ENCODE data around the gene NHLRC2.

Gene NHLRC2

DNA sequence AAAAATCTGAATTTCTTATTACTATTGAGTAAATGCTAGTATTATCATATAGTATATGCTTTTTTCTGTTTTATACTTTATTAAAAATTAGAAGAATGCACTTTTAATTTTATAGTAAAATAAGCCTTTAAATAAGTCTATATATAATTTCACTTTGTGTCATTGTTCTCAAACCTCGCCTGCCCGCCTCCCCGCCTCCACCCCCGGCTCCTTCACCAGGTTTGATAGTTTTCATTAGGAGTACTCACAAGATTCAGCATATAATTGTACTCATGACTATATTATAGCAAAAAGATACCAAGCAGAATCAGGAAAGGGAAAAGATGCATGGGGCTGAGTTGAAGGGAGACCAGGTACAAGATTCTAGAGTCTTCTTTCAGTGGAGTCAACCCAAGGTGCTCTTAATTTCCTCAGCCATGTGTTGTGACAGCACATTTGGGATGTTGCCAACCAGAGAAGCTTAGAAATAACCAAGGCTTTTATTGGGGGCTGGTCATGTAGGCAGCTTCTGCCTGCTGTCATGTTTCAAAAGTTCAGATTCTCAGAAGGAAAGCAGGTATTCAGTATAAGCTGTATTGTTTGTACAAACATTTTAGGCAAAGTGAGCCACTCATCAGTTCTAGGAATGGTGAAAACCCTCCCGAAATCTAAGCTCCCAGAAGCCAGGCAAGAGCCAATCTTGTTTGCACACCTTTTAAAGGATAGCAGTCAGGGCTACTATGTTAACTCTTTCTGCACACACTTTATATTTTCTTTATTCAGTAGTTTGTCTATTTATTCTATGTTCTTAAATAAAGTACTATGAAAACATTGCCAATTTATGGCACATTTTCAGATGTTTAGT, 12.3 kb downstream of the NHLRC2 start:
- DNase-seq = no peak

DNA sequence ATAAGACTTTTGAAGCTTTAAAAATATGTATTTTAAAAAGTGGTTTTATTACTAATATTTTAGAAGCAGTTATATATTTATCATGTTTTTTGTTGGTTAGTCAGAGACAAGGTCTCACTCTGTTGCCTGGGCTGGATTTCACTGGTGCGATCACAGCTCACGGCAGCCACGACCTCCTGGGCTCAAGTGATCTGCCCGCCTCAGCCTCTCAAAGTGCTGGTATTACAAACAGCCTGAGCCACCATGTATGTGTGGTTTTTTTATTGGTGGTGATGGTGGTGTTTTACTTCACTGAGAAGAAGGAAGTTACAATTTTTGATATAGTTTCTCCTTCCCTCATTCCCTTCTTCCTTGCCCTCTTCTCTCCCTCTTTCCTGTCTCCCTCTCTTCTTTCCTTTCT, 13.4 kb downstream of the NHLRC2 start:
- DNase-seq = no peak

DNA sequence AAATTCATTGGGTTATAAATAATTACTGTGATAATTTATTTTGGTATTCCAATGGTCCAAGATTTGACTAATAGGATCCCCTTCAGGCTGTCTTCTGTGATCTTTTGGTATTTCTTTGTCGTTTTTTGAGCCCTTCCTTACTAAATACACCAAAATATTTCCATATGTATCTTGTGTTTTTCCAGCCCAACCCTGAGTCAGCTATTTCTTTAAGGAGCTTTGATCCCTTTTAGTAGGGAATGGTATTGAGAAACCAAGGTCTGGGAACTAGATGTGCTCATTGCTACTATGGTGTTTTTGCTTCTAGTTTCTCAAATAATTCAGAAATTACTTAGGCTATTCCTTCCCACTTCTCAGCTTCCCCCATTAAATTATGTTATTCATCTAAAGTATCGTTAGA, 15.3 kb downstream of the NHLRC2 start:
- no peak for DNase-seq

DNA sequence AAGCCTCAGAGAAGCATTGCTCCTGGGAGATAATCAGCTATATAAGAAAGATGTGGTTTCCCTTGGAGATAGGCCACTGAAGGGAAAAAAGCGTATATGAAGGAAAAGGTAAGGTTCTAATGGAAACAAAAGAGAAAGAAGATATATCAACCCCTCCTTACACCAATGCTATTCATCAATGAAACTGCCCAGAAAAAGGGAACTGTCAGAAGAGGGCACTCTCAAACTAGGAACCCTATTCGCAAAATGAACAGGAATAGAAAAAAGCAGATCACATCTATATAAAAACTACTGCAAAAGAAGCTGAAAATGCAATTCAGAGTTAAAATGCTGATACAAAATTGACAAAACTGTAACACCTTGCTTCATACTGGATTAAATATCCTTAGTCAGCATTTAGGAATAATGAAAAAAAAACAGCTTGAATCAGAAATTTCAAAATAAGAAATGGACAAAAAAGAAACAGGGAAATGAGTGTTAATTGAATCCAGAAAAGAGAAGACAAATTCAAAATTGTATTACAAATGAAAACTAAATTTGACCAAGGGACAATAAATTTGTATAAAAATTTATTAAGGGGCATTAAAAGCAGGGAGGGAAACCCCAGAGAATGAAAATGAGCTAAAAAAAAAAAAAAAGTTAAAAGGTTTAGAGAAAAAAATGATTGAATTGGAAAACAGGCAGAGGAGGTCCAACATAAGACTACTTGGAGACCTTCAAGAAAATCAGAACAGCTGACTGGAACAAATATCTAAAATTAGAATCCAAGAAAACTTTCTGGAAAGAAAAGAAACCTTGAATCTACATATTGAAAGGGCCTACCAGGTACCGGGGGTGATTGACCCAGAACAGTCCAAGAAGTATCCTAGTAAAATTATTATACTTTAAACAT, 17.9 kb downstream of the NHLRC2 start:
- no peak for DNase-seq

DNA sequence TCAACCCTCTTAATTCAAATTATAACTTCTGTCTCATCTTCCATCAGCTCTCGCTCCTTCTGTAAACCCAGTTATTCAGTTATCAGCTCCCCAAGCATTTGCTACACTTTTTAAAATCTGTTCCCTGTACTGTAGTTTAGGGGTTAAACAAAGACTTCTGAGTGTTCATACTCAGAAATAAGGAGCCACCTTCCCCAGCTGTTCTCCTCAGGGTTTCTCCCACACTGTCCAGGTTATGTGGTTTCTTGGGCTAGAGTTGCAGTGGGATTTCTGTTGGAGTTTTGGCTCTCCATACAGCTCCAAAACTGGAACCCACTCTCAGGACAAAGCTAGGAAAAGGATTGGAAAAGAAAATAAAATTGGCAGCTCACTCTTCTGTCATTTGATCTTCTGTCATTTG, 20.8 kb downstream of the NHLRC2 start:
- DNase-seq = no peak

DNA sequence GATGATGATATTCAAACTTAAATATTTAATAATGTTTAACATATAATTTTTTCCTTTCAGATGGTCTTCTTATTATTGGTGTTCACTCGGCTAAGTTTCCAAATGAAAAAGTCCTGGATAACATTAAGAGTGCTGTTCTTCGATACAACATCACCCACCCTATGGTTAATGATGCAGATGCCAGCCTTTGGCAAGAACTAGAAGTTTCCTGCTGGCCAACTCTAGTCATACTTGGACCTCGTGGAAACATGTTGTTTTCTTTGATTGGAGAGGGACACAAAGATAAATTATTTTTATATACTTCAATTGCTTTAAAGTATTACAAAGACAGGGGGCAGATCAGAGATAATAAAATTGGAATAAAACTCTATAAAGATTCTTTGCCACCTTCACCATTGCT, 22.0 kb downstream of the NHLRC2 start:
- no peak for DNase-seq

DNA sequence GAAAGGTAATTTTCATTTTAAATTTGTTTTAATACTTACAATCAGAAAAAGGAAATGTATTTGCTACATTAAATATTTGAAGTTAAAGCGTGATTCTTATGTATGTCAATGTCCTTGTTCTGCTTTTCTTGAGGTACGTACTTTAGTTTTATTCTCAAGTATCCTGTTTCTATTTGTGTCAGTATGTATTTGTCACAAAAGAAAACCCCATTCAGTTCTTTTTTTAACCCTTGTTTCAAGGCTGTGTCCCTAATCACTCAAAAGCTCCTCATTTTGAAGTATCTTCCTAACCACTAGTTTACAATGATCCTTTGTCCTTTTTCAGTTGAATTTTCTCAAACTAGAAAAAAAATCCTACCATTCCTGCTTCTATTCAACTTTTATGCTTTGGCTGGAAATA, 25.2 kb downstream of the NHLRC2 start:
- no peak for DNase-seq

DNA sequence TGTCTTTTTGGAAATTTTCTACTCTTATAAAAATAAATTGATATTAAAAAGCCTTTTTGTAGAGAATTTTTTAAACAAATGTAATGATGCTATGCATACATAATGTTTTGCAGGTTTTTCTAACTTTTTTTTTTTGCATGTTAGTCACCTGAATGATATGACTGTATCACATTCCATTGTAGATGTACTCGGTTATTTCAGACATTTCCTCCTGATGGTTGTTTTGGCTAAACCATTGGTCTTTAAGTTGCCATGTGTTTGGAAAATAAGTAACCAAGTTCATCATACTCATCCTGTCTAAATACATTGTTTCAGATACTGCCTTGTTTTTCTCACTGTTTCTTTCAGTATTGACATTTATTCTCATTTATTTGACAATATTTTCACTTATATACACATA, 25.8 kb downstream of the NHLRC2 start:
- DNase-seq = no peak

DNA sequence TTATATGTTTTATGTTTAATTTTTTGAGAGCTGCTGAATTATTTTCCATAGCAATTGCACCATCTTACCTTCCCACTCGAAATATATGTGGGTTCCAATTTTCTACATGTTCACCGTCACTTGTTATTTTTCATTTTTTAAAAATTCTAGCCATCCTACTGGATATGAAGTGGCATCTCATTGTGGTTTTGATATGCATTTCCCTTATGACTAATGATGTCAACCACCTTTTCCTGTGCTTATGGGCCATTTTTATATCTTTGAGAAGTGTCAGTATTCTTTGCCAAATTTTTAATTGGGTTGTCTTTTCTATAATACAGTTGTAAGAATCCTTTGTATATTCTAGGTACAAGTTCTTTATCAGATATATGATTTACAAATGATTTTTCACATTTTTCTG, 27.8 kb downstream of the NHLRC2 start:
- no peak for DNase-seq

DNA sequence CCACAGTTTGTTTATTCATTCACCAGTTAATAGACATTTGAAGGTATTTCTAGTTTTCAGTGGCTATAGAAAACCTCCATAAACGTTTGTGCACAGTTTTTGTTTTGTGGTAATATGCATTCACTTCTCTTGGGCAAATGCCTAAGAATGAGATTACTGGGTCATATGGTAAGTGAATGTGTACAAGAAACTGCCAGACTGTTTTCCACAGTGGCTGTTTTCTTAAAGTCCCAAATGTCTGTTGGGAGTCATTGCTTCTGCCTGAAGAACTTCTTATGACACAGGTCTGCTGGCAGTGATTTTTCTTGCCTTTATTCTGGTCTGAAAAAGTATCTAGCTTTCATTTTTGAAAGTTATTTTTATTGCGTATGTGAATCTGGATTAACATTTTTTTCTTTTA, 35.5 kb downstream of the NHLRC2 start:
- no peak for DNase-seq

DNA sequence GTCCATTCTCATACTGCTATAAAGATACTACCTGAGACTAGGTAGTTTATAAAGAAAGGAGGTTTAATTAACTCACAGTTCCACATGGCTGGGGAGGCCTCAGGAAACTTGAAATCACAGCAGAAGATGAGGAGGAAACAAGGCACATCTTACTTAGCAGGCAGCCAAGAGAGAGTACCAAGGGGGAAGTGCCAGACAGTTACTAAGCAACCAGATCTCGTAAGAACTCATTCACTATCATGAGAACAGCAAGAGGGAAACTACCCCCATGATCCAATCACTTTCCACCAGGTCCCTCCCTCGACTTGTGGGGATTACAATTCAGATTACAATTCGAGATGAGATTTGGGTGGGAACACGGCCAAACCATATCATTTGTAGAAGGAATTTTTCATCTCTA, 36.3 kb downstream of the NHLRC2 start:
- no peak for DNase-seq

DNA sequence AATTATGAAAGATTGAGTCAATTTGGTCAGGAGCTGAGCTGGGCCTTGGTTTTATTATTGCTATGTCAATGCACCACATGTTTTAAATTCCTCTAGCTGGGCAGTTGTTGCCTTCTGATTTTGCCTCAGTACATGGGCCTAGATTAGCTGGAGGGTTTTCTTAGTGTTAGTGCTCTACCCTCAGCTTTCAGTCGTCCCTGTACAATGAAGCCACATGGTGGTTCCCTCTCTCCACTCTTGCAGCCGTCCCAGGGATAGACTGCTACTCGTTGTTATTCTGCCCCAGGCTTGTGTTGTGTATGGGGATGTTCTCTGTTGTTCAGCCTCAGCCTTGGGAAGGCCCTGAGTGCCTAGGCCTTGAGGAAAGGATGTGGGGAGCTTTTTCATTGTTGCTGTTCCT, 37.0 kb downstream of the NHLRC2 start:
- no peak for DNase-seq

DNA sequence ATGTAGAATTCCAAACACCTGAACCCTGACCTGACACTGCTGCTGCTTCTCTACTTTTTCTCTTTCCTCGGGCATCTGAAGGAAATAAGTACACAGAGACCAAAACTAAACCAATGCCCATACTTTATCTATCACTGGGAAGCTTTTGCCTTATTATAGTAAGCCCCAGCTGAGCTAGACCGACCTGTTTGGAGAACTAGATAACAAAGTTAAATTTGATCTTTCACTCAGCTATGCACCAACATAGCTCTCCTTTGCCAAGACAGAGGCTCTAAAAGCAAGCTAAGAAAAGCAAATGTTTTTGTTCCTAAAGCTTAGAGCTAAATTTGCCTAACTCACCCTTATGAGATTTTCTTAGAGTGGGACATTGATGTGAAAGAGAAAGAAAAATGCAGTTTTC, 39.1 kb downstream of the NHLRC2 start:
- no peak for DNase-seq

DNA sequence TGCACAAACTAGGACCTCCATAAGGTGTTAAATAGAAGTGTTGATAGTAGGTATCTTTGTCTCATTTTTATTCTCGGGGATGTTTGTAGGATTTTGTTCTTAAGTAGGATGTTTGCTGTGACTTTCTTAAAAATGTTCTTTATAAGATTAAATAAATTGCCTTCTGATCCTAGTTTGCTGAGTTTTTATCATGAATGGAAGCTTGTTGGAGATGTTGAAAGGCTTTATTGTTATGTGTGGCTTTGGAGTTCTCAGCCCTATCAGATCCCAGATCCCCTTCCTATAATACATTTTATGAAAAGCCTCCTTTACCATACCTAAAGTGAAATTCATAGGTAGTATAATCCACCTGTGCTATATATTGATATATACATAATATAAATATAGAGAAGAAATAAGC, 40.1 kb downstream of the NHLRC2 start:
- no peak for DNase-seq

DNA sequence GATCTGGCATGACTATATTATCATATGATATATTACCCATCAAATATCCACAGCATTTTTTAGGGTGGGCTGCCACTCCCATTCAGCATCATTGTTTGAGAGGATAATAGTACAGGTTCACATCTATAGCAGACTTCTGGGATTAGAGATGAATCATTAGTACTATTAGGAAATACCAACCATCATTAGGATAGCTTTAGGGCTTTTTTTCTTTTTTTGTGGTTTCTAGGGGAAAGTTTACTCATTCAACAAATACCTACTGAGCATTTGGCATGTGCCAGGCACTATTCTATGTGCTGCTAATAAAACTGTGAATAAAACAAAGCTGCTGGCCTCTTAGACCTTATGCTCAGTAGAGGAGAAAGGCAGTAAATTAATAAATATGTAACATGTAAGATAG, 40.6 kb downstream of the NHLRC2 start:
- no peak for DNase-seq

DNA sequence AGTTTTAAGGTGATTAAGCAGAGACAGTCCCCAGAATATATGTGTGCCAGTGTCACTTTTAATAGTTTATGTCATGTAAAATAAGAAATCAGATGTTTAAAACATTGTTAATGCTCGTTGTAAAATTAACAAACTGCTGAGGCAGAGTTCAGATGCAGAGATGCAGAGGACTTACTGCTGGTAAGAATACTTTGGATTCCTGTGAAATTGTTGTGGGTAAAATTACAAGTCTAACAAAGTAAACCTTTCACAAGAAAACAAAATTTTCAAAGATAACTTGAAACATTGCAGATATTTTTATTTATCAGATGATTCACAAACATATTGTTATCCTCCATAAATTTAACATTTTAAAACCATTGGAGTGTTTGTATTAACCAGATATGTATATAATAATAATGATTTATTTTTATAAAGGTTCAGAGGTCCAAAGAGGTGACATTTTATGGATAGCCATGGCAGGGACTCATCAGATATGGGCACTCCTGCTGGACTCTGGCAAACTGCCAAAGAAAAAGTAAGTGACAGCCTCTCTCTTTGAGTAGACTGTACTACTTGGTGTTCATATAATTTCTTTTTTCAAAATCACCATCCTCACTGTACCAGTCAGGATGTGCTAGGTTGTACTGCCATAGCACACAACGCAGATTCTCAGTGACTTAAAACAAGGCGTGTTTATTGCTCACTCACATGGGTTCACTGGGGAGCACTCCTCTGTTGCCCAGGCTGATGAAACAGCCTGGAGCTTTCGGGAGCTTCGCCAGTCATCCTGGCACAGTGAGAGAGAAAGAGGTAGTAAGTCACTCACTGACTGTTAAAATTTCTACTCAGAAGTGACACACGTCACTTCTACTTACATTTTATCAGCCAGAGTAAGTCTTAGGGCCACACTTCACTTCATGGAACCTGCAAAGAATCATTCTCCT, 43.5 kb downstream of the NHLRC2 start:
- no peak for DNase-seq

DNA sequence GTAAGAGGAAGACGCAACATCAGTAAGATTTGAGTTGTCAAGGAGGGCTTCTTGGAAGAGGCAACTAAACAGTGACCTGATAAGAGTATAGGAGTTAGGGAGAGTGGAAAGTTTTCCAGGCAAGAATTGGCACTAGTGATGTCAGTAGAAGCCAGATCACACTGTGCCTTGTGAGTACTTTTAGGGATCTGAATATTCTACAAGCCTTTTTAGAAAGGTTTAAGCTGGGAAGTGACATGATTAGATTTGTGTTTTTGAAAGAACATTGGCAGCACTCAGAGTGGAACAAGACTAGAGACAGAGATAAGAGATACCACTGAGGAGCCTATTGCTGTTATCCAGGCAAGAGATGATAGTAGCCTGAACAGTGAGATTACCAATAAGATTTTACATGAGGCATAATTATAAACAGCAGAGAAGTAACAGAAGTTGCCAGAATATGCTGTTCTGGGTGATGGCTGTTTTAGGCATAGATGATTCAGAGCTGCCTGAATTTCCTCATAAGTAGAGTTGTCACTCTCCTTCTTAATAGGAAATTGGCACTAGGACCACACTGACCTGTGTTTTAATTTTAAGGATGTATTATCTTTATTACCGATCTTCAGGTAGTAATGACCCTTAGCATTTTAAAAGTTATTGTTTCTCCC, 45.6 kb downstream of the NHLRC2 start:
- no peak for DNase-seq

DNA sequence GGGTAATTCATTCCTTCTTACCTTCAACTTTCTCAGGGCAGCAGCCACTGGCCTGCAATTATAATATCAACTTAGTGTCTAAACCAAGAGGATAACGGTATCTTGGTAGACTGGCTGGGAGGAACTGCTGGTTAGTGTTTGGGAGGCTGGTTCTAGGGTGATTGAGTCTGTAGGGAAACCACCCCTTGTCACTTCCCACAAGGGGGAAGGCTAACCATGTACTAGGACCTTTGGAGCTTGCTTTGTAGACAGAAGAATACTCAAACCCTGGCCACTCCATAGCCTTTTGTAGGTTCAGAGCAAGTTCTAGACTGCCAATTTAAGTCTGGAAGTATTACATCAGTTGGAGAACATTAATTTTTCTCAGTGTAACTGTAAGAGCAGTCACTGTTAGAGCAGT, 51.3 kb downstream of the NHLRC2 start:
- no peak for DNase-seq

DNA sequence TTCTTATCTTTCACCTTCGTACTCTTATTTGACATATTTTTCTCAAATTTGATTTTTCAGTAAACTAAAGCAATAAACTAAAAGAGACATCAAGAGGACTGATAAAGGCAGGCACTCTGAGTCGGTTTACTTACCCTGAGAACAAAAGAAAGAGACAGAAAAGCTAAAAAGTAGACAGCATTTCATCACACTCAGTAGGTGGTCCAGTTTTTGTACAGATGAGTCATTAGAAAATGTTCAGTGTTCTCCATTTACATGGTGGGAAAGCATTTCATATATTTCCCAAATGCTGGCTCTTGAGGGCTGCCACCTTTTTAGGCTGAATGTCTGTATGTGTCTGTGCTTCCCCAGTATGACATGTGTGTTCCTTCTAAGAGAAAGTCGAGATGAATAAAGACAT, 52.7 kb downstream of the NHLRC2 start:
- DNase-seq = no peak

DNA sequence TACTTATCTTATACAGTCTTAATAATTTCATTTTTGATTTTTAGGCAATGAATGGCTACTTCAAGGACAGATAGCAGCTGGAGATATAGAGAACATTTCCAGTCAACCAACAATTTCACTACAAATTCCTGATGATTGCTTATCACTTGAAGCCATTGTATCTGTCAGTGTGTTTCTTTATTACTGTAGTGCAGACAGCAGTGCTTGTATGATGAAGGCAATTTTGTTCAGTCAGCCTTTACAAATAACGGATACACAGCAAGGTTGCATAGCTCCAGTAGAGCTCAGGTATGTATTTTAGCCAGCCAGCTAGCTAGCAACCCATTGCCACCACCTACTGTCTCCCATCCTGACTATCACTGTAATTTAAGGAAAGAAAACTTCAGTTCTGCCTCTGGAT, 53.8 kb downstream of the NHLRC2 start:
- no peak for DNase-seq

DNA sequence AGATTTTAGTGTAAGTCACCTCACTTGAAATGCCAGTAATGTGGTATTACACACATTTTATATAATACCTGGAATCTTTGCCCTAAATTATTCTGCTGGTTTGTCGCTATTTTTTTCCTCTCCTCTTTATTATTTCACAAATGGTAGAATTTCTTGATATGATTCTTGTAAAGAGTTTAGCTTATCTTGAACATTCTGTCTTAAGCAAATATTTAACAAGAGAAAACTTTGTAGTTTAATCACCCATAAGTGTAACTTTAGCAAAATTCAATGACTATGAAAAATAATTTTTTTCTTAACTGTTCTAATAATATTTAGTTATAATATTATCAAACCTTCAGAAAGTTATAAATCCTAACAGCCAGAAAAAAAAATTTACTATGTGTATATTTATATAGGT, 56.7 kb downstream of the NHLRC2 start:
- DNase-seq = no peak

DNA sequence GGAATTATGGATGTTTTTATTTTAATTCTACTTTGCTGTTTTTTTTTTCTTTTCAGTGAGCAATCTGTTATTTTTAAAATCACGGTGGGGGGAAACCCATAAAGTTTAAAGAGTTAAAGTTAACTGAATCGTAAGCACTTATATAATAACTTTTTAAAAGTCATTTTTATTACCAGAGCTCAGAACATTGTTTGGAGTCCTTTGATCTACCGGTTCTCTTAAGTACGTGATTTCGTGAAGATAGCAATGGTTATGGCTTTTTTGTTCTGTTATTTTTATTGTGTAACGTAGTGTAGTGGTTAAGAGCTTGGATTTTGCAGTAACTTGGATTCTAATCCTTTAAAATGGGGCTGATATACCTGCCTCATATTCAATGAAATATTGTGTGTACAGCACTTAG, 57.4 kb downstream of the NHLRC2 start:
- no peak for DNase-seq

DNA sequence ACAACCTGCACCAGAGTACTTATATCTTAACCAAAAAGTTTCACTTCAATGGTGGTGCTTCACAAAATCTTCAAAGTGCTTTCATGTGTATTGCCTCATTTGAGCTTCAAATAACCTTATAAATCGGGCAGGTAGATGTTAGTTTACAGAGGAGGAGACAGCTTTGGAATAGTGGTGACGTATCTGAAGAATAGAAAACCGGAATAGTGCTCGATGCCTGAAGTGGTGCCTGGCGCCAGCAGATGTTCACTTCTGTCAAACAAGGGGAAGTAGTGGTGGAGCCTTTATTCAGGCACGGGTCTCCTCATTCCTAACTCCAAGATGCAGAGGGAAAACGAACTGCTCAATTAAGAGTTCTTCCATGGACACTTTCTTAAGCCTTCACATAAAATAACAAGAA, 58.1 kb downstream of the NHLRC2 start:
- DNase-seq = no peak

All from activated CD4-positive, CD25-positive, alpha-beta regulatory T cell treated with anti-CD3 and anti-CD28 coated beads, Interleukin-2, amount 50 U/mL, for 72 hours (primary cell).